K562 (cell line): Measurements from ENCODE around the gene TACC3. TPM values are rescaled to one million over a fixed set of nuclear protein-coding genes. Genes with fewer than 3 reads are reported as not detected.

Experiments
- FOXA1 ChIP-seq: fragments of 450-650 bp; IDR thresholded peaks from 2 replicates; pipeline ENCODE4 v1.6.1; 2016; ENCODE audit warnings: mild to moderate bottlenecking, borderline replicate concordance
- IRF9 ChIP-seq: fragments of 450-650 bp; IDR thresholded peaks from 2 replicates; pipeline ENCODE4 v1.6.1; 2016; ENCODE audit warnings: missing biosample characterization, missing genetic modification characterization
- KLF10 ChIP-seq: fragments of 250-450 bp; sonication (Bioruptor Pico); IDR thresholded peaks from 2 replicates; pipeline ENCODE4 v1.6.1; 2021; ENCODE audit warnings: matching md5 sums
- VEZF1 ChIP-seq: fragments of 200-800 bp; sonication (Bioruptor generic); IDR thresholded peaks from 2 replicates; pipeline ENCODE4 v1.6.1; 2017; ENCODE audit warnings: missing genetic modification characterization, missing compliant biosample characterization
- ZBTB34 ChIP-seq: fragments of 250-450 bp; sonication (Bioruptor Pico); IDR thresholded peaks from 2 replicates; pipeline ENCODE4 v1.8.0; 2021; ENCODE audit warnings: mild to moderate bottlenecking, moderate library complexity
- ZBTB40 ChIP-seq, 2 experiments: fragments of 450-650 bp in 1 of 2; sonication (generic) in 1 of 2; formaldehyde crosslinking in 1 of 2; IDR thresholded peaks; 2 replicates each; pipeline versions ENCODE4 v1.7.1 to v1.9.0; 2016 to 2022; ENCODE audit warnings: inconsistent platforms in 1 of 2, mild to moderate bottlenecking in 1 of 2, missing genetic modification reagents in 1 of 2
- ZNF398 ChIP-seq: fragments of 250-450 bp; sonication (Bioruptor Pico); IDR thresholded peaks from 2 replicates; pipeline ENCODE4 v1.8.0; 2021; ENCODE audit warnings: moderate library complexity, mild to moderate bottlenecking, inconsistent platforms
- ZNF589 ChIP-seq: fragments of 200-800 bp; sonication (Bioruptor generic); IDR thresholded peaks from 2 replicates; pipeline ENCODE4 v1.6.1; 2016; ENCODE audit warnings: low read depth, missing genetic modification characterization, missing compliant biosample characterization
- ZSCAN29 ChIP-seq: fragments of 450-650 bp; IDR thresholded peaks from 2 replicates; pipeline ENCODE4 v1.6.1; 2017
- polyA plus RNA-seq, 8 experiments: library from polyadenylated mRNA; depleted of rRNA in 4 of 8; stranded (reverse) in 5 of 8; unstranded in 3 of 8; fragments of >200 nt; fragmentation: Nextera tagmentation in 2 of 8; fragmentation: Illumina TruSeq in 1 of 8; extraction: Ambion mirVana in 2 of 8; extraction: Trizol in 1 of 8; gene quantifications; 2 replicates each; pipeline versions ENCODE4 v1.2.1 to v1.2.3, GENCODE V29; 2011 to 2014; ENCODE audit warnings: inconsistent platforms in 1 of 8, missing spikeins in 1 of 8
- total RNA-seq, 7 experiments: library from RNA; depleted of rRNA in 6 of 7; stranded (reverse); fragments of >200 nt in 6 of 7; fragmentation: Illumina TruSeq in 2 of 7; extraction: Trizol in 2 of 7; gene quantifications; 2 replicates each; pipeline versions ENCODE4 v1.2.1 to v1.2.3, GENCODE V29; 2011 to 2021; ENCODE audit warnings: low replicate concordance in 1 of 7

TACC3 gene
- total and polyA plus RNA-seq, 9 of the 15 experiments (the other 6 are each of a cell fraction or from before 2014, with no cell fraction given) = 1.9 to 122 (median 55.6) TPM

- no peak for TF ChIP-seq ZBTB40 (IDR thresholded peaks at IDR 0.05)
- no peak for TF ChIP-seq ZBTB40 (CRISPR knock-in tag; IDR thresholded peaks at IDR 0.05)
- no peak for TF ChIP-seq KLF10 (CRISPR knock-in tag)
- no peak for TF ChIP-seq ZNF398 (CRISPR knock-in tag)
- TF ChIP-seq VEZF1 = no peak
- TF ChIP-seq IRF9 (tag) = no peak
- TF ChIP-seq ZBTB34 (CRISPR knock-in tag) = no peak
- no peak for TF ChIP-seq FOXA1
- no peak for TF ChIP-seq ZSCAN29
- no peak for TF ChIP-seq ZNF589 (CRISPR knock-in tag)
These were observed 52.4 kb downstream of the TACC3 start (continued) for GRCh38 chr4:1773754-1774153.
